ENCODE results near the gene ATXN1.

Gene ATXN1

DNA sequence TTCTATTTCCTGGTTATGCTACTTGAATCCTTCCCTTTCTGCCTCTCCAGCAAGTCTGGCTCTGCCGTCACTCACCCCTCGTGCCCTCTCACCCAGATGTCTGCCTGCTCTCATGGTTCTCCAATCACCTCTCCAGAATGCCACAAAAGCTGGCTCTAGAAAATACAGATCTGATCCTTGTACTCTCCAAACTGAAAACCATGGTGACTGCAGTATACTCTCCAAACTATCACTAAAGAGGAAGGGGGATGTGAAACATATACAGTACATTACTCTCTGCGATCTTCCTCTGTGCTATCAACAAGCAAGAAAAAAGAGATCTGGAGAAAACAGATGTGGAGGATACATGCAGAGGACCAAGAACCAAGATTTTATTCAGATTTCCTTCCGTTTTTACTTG is 91.1 kb downstream of the ATXN1 start:
- DNase-seq = no peak

DNA sequence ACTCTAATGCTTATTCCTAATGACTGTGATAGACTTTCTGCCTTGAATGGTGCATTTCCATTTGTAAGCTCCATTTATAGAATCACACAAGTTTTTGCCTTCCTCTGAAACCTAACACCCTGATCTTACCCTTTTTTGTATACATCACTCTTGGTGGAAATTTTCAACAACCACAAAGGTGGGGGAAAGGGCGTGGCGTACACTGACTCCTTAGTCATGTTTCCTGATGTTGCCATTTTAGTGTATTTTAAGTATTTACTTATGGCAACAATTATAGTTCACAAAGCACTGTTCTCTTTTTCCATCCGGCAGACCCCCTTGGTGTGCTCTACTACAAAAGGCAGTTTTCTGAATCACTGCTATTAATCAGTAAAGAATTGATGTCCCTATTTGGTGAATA is 92.0 kb downstream of the ATXN1 start:
- DNase-seq = no peak

DNA sequence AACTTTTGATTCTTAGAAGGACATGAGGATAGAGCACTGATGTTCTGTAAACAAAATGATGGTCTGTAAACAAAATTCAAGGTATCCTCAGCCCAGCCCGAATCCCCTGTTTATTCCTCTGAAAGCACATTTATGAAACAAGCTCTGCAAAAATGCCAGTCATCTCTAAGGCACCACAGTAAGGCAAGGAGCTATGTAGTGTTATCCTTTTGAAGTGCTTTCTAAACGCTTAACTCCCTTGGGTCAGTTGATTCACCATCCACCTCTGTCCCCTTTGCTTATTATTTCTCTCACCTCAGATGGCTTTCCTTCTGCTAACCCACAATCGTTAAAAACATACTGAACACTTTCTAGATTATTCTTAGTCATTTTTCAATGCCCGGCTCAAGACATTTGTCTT is 93.8 kb downstream of the ATXN1 start:
- no peak for DNase-seq

- DNase-seq = no peak
These were observed 95.3 kb downstream of the ATXN1 start for GRCh38 chr6:16665992-16666391.

GRCh38 chr6:16665182-16665581 is 96.1 kb downstream of the ATXN1 start:
- DNase-seq = no peak

- DNase-seq = no peak
These were observed 97.4 kb downstream of the ATXN1 start for GRCh38 chr6:16663901-16664300.

DNA sequence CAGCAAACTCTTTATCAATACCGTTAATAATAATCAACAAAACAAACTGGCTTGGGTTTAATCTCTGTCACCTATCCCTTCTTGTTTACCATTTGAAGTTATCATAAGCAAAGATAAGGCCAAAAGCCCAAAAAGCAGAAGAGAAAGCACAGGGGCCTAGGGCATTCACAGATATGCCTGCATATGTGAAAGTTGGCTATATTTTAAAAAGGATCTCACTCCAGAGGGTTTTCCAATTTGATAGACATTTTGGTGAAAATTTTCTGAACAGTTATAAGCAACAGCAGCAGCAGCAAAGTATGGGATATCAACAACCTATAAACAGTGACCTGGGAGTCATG is 101.1 kb downstream of the ATXN1 start:
- no peak for DNase-seq

DNA sequence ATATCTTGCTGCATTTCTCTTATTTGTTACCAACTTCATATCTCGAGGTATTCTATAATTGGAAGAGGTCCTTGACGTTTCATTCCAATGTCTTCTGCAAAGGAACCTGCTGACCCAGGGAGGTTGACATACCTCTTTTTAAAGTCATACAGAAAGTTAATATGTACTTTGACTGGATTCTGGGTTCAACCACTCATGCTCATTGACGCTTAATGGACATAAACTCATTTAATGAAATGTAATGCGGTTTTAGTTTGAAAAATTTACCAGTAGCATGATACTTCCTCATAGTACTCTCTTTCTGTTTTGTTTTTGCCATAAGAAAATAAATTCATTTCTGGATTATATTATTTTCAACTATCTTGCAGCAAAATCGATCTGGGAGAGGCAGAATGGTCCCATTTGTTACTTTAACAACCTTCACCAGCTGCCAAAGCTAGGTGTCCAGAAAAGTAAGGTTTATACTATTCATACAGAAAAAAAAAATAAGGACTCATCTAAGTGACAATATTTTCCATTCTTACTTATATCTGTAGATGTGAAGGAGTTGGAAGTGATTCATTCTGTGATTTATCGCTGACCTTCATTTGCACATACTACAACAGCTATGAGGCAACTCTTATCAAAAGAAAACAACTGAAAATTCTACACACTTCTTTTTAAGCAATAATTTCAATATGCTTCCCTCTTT is 101.6 kb downstream of the ATXN1 start:
- no peak for DNase-seq

DNA sequence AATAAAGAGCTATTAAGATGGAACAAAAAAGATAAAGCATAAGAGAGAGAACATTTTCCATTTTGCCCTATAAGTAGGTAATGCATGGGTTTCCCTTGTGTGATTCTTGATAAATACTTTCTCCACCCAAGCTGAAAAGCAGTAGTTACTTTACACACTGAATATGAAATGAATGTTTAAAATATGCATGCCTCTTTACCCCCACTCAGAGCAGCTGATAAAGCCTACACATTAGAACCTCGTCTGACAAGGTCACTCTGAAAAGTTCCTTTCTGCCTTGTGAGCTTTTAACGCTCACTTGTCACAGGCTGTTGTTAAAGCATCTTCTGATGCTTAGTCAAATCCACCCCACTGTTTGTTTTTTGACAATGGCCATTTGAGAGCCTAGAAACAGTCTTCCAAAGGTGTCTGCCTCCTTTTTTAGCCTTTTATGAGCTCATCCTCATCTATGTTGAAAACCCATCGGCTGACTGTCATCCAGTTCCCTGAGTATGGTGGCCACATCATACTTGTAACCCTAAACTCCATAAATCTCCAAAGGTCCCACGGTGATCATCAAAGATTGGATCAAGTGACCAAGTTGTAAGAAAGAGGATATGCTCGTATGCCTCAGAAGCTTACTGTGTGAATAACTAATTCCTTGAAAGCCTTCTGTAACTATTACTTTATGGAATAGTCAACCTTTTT is 102.8 kb downstream of the ATXN1 start:
- no peak for DNase-seq

DNA sequence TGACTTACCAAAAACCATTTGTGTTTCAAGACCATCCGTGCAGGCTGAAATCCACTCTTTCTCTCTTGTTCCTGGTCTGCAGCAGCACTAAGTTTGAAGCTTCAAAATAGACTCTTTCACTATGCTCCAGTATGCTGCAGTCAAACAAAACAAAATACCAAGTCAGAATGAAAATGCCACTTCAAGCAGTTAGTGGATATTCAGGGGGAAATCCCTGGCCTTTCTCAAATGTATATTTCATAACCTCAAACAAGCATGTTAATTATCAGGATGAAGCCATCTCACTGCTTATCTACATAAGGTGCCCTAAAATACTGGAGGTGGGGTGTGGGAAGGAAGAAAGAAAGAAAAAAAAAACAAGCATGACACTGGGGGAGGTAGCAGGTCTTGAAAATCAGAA is 103.5 kb downstream of the ATXN1 start:
- DNase-seq = no peak

DNA sequence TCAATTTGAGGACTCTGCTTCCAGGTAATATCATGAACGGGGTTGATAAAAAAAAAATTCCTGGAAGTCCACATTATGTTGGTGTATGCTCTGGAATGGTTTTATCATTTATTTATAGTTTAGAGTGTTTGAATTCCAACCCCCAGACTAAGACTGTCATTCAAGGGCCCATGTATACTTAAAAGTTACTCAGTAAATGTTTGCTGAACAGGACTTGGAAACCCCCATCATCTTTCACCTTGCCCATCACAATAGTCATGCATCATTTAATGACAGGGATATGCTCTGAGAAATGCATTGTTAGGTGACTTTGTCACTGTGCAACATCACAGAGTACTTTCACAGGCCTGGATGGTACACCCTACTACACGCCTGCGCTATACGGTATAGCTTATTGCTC is 104.8 kb downstream of the ATXN1 start:
- DNase-seq = no peak

GRCh38 chr6:16654701-16655100 is 106.6 kb downstream of the ATXN1 start:
- DNase-seq = no peak

- no peak for DNase-seq
These were observed 108.0 kb downstream of the ATXN1 start for GRCh38 chr6:16653226-16653625.

DNA sequence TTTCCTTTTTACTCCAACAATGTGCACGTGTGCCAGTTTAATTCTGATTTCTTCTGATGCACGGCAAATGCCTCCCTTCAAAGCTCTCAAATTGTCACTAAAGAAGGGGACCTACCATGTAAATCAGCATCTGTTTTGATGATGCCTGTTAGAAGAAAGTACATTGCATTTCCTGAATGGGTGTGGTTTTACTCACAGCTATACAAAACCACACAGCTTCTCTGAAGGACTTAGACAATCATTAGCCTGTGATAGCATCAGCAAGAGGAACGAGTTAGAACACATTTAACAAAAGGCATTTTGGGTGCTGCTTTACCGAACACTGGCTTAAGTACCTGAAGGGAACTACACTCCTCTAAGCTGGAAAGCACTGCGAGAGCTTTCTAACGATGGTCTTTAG is 109.4 kb downstream of the ATXN1 start:
- DNase-seq = no peak

- no peak for DNase-seq
These were observed 111.4 kb downstream of the ATXN1 start for GRCh38 chr6:16649890-16650289.

DNA sequence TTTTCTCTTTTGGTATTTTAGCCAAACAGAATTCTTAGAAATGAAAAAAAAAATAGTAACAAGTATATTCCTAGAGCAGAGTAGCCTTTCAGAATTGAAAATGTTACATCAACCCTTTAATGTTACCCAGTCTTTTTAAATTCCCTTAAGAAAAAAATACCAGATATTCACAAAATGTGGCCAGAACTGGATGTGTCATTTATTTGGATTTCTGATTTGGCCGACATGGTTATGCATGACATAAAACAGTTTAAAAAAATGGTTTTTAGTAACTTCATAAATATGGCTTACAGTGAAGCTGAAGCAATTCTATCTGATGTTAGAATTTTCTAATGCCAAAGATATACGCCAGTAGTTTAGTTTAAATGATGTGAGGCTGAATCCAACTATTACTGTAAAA is 112.0 kb downstream of the ATXN1 start:
- no peak for DNase-seq

DNA sequence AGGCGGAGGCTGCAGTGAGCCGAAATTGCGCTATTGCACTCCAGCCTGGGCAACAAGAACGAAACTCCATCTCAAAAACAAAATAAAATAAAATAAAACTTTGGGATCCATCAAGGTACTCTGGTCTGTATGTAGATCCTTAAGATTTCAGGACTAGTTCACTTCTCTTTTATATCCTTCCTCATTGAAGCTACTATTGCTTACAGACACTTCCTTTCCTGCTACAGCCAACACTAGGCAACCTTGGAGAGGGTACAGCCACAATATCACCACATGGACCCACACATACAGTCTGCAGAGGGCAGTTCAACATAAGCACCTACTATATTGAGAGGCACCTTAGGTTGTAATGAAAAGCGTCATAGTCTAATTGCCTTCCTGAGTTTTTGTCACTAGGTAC is 113.3 kb downstream of the ATXN1 start:
- DNase-seq = no peak

GRCh38 chr6:16647422-16647821 is 113.8 kb downstream of the ATXN1 start:
- no peak for DNase-seq

GRCh38 chr6:16644540-16645250 is 116.6 kb downstream of the ATXN1 start:
- no peak for DNase-seq

DNA sequence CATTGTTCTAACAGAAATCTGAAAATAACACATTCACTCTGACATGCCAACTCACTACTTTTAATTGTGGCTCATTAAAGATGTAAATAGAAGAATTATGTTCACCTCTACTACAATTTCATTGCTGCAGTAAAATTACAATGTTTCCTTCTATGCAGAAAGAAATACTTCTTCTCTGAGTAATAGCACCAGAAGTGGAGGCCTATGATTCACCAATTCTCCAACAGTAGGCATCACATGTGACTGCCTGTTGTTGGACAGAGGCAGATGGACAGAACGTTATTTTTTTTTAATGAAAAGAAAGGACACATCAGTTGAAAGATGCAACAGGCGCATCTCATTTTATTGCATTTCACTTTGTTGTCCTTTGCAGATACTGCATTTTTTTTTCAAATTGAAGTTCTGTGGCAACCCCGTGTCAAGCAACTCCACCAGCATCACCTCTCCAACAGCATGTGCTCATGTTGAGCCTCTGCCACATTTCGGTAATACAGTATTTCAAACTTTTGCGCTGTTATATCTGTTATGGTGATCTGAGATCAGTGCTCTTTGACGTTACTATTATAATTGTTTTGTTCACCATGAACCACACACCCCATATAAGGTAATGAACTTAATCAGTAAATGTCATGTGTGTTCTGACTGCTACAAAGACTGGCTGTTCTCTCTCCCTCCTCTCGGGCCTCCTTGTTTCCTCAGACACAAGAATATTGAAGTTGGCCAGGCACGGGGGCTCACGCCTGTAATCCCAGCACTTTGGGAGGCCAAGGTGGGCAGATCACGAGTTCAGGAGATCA is 121.4 kb downstream of the ATXN1 start:
- no peak for DNase-seq

- no peak for DNase-seq
These were observed 123.6 kb downstream of the ATXN1 start for GRCh38 chr6:16637635-16638034.

DNA sequence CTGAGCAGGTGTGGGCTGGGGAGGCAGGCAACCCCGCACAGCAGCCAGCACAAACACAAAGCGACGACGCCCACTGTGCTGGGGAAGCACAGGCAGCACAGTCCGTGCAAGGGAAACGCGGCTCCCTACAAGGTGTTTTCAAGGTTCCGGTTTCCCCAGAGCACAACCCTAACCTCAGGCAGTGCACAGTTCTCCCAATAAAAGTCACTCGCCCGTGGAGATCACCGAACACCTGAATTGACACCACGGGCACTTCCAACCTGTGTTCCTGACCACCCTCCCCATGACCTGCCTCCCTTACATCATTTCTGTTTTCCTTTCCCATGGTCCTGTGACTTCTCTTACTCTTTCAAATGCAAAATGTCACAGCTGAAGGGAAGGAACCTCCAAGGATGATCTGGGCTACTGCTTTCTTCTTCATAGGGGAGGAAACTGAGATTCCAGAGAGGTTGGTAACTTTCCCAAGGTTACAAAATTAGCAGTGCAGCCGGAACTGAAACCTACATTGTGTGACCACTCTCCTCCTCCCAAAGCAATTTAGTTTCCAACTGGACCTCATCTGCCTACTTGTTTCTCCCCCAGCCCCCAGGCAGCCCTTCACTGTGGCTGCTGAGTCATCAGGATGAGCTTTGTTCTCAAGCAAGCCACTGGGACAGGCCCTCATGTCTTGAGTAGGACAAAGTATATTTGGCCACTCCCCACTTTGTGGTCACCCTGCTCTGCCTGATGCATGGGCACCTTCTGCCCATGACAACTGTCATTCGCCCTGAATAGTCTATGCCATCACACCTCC is 125.3 kb downstream of the ATXN1 start:
- no peak for DNase-seq
